Measurements from ENCODE around the gene ZDHHC18. TPM values are rescaled to one million over a fixed set of nuclear protein-coding genes. Genes with fewer than 3 reads are reported as not detected.

The ZDHHC18 gene
- total RNA-seq, 1 experiment from 2014 or later = 33.1 TPM

DNA sequence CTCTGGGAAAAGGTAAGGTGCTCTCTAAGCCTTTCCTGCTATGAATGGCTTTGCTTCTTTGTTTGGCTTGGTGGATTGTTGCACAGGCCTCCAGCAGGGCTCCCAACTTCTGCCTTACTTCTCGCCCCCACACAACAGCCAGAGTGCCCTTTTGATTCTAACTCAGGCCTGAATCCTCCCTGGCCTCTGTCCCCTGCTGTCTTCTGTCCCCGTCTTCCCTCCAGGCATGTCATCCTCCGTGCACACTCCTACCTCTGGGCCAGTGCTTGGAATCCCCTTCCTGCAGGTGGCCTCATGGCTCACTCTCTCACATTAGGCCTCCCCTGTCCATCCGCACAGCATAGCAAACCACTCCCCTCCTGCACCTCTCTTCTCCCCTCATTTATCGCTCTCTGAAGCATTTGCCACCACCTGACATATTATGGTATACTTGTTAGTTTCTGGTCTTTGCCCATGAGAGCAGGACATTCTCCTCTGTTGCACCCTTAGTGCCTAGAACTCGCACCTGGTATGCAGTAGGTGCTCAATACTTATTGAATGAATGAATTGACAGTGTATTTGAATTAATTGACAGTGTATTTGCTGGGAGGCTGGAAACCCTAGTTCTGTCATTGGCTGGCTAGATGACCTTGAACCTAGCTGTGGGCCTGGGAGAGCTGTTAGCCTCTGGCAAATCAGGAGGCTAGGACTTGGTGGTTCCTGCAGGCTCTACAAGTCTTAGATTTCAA is 2.9 kb downstream of the ZDHHC18 start:
- H4K20me1 ChIP-seq (ENCODE audit: control insufficient read depth, insufficient read depth, insufficient read length) = no peaks in the 10 kb centered on the region
- H3K4me3 Mint-ChIP-seq = peak overlapping the region; percentile 25 to 45; a peak in 3 of 5 replicates

More for the DNA sequence above, 2.9 kb downstream of the ZDHHC18 start:
- Mint-ChIP-seq H3K27me3 (ENCODE audit: low read depth) (peaks cover 1% of the 10 kb centered on the region; the same call in 1 of the 2 replicates), H3K4me1 (peaks cover 32 to 35% of the 10 kb centered on the region in 2 experiments), H3K36me3 (ENCODE audit: insufficient read depth in 1 of 3, low read depth in 3 of 3) (peaks cover 16 to 24% (median 22%) of the 10 kb centered on the region in 3 experiments), H3K27ac (peak overlapping the region; percentile 28 to 89 (median 29); a peak in 6 of 7 replicates), H3K9me3 (no peaks in the 10 kb centered on the region)
- Histone ChIP-seq H3K79me1 (ENCODE audit: insufficient read depth, low read depth, low read length, poor library complexity, severe bottlenecking) (peaks cover 3% of the 10 kb centered on the region), H3K27ac (ENCODE audit: insufficient read length, low read depth, low read length) (no peak overlapping the region), H3K56ac (ENCODE audit: insufficient read length, low read depth, low read length) (no peak overlapping the region), H2BK15ac (ENCODE audit: low read depth, low read length) (no peak overlapping the region), H2BK120ac (ENCODE audit: low read depth, low read length, poor library complexity, severe bottlenecking) (no peak overlapping the region), H2BK5ac (ENCODE audit: insufficient read length, low read length) (no peak overlapping the region), H4K5ac (ENCODE audit: insufficient read length, low read depth, low read length) (no peak overlapping the region), H2BK12ac (ENCODE audit: insufficient read length, low read depth, low read length) (no peak overlapping the region), H3K4me2 (ENCODE audit: insufficient read depth, insufficient read length, low read length) (no peak overlapping the region), H2BK20ac (ENCODE audit: low read depth, low read length, poor library complexity, severe bottlenecking) (no peak overlapping the region), H3K23ac (ENCODE audit: insufficient read length, low read depth, low read length) (no peak overlapping the region), H4K8ac (replicated peaks; ENCODE audit: insufficient read length, low read depth, low read length) (no peak overlapping the region), H3K9me3 (ENCODE audit: control insufficient read depth, low read depth, low read length) (no peaks in the 10 kb centered on the region), H4K91ac (ENCODE audit: insufficient read length, low read depth, low read length) (no peak overlapping the region), H3K18ac (ENCODE audit: insufficient read length, low read depth, low read length) (no peak overlapping the region), H3K27me3 (ENCODE audit: insufficient read depth, low read length) (no peaks in the 10 kb centered on the region), H3K23me2 (ENCODE audit: insufficient read length, low read depth, low read length, poor library complexity, severe bottlenecking) (peaks cover 7% of the 10 kb centered on the region), H2AK5ac (ENCODE audit: insufficient read length, low read length) (no peak overlapping the region), H3K4ac (ENCODE audit: low read depth, low read length) (no peak overlapping the region), H3K14ac (ENCODE audit: insufficient read depth, low read length) (no peak overlapping the region), H3T11ph (ENCODE audit: low read length) (no peak overlapping the region), H3K9ac (ENCODE audit: extremely low read depth, insufficient read length, low read length) (no peak overlapping the region), H2AFZ (ENCODE audit: low read length) (no peak overlapping the region), H3K4me1 (ENCODE audit: insufficient read depth, low read length) (no peaks in the 10 kb centered on the region), H3K79me2 (ENCODE audit: insufficient read depth, low read length) (no peaks in the 10 kb centered on the region; the same call in 1 of the 2 replicates)
- TF ChIP-seq, protein P1, sequence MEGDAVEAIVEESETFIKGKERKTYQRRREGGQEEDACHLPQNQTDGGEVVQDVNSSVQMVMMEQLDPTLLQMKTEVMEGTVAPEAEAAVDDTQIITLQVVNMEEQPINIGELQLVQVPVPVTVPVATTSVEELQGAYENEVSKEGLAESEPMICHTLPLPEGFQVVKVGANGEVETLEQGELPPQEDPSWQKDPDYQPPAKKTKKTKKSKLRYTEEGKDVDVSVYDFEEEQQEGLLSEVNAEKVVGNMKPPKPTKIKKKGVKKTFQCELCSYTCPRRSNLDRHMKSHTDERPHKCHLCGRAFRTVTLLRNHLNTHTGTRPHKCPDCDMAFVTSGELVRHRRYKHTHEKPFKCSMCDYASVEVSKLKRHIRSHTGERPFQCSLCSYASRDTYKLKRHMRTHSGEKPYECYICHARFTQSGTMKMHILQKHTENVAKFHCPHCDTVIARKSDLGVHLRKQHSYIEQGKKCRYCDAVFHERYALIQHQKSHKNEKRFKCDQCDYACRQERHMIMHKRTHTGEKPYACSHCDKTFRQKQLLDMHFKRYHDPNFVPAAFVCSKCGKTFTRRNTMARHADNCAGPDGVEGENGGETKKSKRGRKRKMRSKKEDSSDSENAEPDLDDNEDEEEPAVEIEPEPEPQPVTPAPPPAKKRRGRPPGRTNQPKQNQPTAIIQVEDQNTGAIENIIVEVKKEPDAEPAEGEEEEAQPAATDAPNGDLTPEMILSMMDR (conservative IDR thresholded peaks at IDR 0.05) = no peak
- no peak for DNase-seq
- no CpG with 5 or more reads among the region's 6 CpGs for WGBS (ENCODE audit: extremely low coverage, insufficient read length, low lambda C conversion rate)
